Endodermal cell (in vitro differentiated cells): Measurements from ENCODE around the gene ELMO1. TPM values are rescaled to one million over a fixed set of nuclear protein-coding genes. Genes with fewer than 3 reads are reported as not detected.

Experiments
- DNase-seq: peaks from one replicate; pipeline ENCODE4 v3.0.0-alpha.2; 2017
- H3K27ac ChIP-seq: 2 replicates; pipeline ENCODE4 v1.5.1; 2013; ENCODE audit warnings: mild to moderate bottlenecking, low read depth, low read length, moderate library complexity
- H3K27me3 ChIP-seq: 2 replicates; pipeline ENCODE4 v1.6.1; 2013; ENCODE audit warnings: mild to moderate bottlenecking, low read length, moderate library complexity; ENCODE audit not compliant: insufficient read depth, control insufficient read depth, poor library complexity, severe bottlenecking
- H3K36me3 ChIP-seq: 2 replicates; pipeline ENCODE4 v1.7.0; 2013; ENCODE audit warnings: mild to moderate bottlenecking, low read length, moderate library complexity; ENCODE audit not compliant: control insufficient read depth, insufficient read depth
- H3K4me1 ChIP-seq: one replicate; pipeline ENCODE4 v1.7.0; 2013; ENCODE audit warnings: low read length; ENCODE audit not compliant: control insufficient read depth, insufficient read depth
- H3K4me3 ChIP-seq: 2 replicates; pipeline ENCODE4 v1.5.1; 2013; ENCODE audit warnings: mild to moderate bottlenecking, low read length, moderate library complexity
- H3K9ac ChIP-seq: 2 replicates; pipeline ENCODE4 v1.6.1; 2013; ENCODE audit warnings: mild to moderate bottlenecking, low read length, moderate library complexity; ENCODE audit not compliant: poor library complexity, severe bottlenecking; ENCODE audit errors: extremely low read depth
- H3K9me3 ChIP-seq: 2 replicates; pipeline ENCODE4 v1.6.1; 2013; ENCODE audit warnings: mild to moderate bottlenecking, low read length, moderate library complexity; ENCODE audit not compliant: control insufficient read depth
- H3K27ac Mint-ChIP-seq: 2 replicates; pipeline ENCODE4 v1.8.0; 2020; ENCODE audit warnings: mixed read lengths
- H3K27me3 Mint-ChIP-seq: 2 replicates; pipeline ENCODE4 v1.8.0; 2021; ENCODE audit warnings: mild to moderate bottlenecking, mixed read lengths; ENCODE audit not compliant: insufficient read depth
- H3K36me3 Mint-ChIP-seq: 2 replicates; pipeline ENCODE4 v1.8.0; 2020; ENCODE audit warnings: low read depth, mixed read lengths
- H3K4me1 Mint-ChIP-seq: 2 replicates; pipeline ENCODE4 v1.8.0; 2020; ENCODE audit warnings: mixed read lengths
- H3K4me3 Mint-ChIP-seq: 2 replicates; pipeline ENCODE4 v1.8.0; 2020; ENCODE audit warnings: mild to moderate bottlenecking, moderate library complexity, mixed read lengths
- H3K9me3 Mint-ChIP-seq: 2 replicates; pipeline ENCODE4 v1.8.0; 2020; ENCODE audit warnings: mild to moderate bottlenecking, mixed read lengths
- WGBS, 2 experiments: methylation state at CpG; one replicate each; pipeline versions ENCODE4 v1.1.5 to v1.1.7; 2013; ENCODE audit warnings: missing lambda C conversion rate in 2 of 2, mixed read lengths in 1 of 2; ENCODE audit not compliant: insufficient coverage in 1 of 2, insufficient read length in 1 of 2; 5-methylcytosine and 5-hydroxymethylcytosine counted together
- total RNA-seq, 2 donors: library from RNA; stranded (reverse); fragmentation: NEBNext Ultra II Directional in 1 of 2; extraction: Animal tissue kit (Norgen Biotek cat#: 25700) in 1 of 2; gene quantifications; 2 replicates in 1 of 2; 3 replicates in 1 of 2; pipeline ENCODE4 v1.2.1, GENCODE V29; 2021
- TF ChIP-seq, protein P1 (sequence below): fragments of 200-600 bp; sonication (generic); conservative IDR thresholded peaks from 2 replicates; pipeline ENCODE4 v1.5.0; 2021; ENCODE audit warnings: antibody characterized with exemption, mild to moderate bottlenecking

The ELMO1 gene
- total RNA-seq, 2 donors from 2014 or later, result 120 to 131 TPM

DNA sequence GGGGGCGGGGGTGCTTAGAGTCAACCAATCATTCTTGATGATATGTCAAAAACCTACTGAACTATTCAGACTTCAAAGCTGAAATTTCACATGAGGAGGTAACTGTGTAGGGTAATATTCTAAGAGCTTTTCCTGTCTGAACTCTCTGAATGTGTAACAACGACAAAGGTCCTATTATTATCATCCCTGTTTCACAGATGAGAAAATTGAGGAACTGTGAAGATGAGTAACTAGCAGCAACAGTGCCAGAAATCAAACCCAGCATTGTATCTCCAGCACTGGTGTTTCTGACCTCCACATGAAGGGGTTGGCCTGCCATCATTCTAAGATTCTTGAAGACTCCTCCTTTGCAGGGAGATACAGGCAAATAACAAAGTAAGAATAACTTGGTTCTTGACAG lies 429.7 kb downstream of the ELMO1 start:
- no peaks in the 10 kb centered on the region for H3K27me3 Mint-ChIP-seq
- no peak overlapping the region for H3K4me3 Mint-ChIP-seq
- H3K27me3 ChIP-seq, result no peaks in the 10 kb centered on the region
- peaks cover 26% of the 10 kb centered on the region for H3K4me1 Mint-ChIP-seq
- peaks cover 3% of the 10 kb centered on the region for H3K4me1 ChIP-seq
- no peak overlapping the region for H3K27ac Mint-ChIP-seq
- H3K36me3 ChIP-seq, result peaks cover 4% of the 10 kb centered on the region
- H3K9me3 ChIP-seq, result no peaks in the 10 kb centered on the region
- no peak overlapping the region for H3K4me3 ChIP-seq
- TF ChIP-seq, protein P1, sequence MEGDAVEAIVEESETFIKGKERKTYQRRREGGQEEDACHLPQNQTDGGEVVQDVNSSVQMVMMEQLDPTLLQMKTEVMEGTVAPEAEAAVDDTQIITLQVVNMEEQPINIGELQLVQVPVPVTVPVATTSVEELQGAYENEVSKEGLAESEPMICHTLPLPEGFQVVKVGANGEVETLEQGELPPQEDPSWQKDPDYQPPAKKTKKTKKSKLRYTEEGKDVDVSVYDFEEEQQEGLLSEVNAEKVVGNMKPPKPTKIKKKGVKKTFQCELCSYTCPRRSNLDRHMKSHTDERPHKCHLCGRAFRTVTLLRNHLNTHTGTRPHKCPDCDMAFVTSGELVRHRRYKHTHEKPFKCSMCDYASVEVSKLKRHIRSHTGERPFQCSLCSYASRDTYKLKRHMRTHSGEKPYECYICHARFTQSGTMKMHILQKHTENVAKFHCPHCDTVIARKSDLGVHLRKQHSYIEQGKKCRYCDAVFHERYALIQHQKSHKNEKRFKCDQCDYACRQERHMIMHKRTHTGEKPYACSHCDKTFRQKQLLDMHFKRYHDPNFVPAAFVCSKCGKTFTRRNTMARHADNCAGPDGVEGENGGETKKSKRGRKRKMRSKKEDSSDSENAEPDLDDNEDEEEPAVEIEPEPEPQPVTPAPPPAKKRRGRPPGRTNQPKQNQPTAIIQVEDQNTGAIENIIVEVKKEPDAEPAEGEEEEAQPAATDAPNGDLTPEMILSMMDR, result no peak
- WGBS, 2 experiments, result 100% methylated on average over 1 to 2 of the region's 2 CpGs
- DNase-seq, result peak; percentile 7
- H3K27ac ChIP-seq, result no peak overlapping the region
- H3K36me3 Mint-ChIP-seq, result peaks cover 11% of the 10 kb centered on the region
- H3K9ac ChIP-seq, result no peak overlapping the region
- no peaks in the 10 kb centered on the region for H3K9me3 Mint-ChIP-seq

DNA sequence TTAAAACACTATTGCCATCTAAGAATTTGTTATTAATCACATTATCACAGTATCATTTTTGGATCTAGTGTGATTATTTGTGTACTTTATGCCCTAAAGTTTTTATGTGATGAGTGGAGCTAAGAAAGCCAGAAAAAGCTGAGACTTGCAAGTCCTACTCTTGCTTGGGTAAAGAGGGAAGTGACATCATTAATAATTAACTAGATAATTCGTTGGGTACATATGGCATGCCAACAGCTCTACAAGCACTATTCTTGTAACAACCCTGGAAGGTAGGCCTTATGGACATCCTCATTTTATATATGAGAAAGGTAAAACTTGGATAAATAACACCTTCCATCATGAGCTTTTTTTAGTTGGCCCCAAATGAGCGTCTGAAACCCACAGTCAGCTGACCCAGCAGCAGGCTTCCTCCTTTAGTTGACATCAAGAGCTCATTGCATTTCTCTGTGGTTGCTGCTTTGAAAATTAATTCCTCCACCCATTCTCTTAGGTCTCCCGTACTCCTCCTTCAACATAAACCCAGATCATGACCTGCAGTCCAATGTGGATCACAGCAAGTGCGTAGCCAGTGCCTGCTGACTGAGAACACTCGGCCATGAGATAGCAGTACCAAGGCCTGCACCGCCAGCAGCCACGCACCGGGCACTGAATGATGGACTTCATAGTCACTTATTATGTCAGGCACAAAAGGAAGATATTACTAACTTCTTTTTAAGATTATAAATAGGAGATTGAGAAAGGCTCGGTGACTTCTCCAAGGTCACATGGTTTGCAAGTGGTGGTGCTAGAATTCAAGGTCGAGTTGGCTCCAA lies 432.4 kb downstream of the ELMO1 start:
- TF ChIP-seq, protein P1, result no peak
- Histone ChIP-seq H3K9ac (no peak overlapping the region), H3K4me1 (peaks cover 3% of the 10 kb centered on the region), H3K27ac (no peak overlapping the region), H3K4me3 (no peak overlapping the region), H3K27me3 (no peaks in the 10 kb centered on the region), H3K36me3 (peaks cover 25% of the 10 kb centered on the region), H3K9me3 (no peaks in the 10 kb centered on the region)
- Mint-ChIP-seq H3K4me1 (peaks cover 23% of the 10 kb centered on the region), H3K4me3 (no peak overlapping the region), H3K27ac (no peak overlapping the region), H3K9me3 (no peaks in the 10 kb centered on the region), H3K27me3 (no peaks in the 10 kb centered on the region), H3K36me3 (peaks cover 29% of the 10 kb centered on the region)
- 95 to 96% methylated on average over 4 to 10 of the region's 10 CpGs for WGBS, 2 experiments
- peak; percentile 46 for DNase-seq

DNA sequence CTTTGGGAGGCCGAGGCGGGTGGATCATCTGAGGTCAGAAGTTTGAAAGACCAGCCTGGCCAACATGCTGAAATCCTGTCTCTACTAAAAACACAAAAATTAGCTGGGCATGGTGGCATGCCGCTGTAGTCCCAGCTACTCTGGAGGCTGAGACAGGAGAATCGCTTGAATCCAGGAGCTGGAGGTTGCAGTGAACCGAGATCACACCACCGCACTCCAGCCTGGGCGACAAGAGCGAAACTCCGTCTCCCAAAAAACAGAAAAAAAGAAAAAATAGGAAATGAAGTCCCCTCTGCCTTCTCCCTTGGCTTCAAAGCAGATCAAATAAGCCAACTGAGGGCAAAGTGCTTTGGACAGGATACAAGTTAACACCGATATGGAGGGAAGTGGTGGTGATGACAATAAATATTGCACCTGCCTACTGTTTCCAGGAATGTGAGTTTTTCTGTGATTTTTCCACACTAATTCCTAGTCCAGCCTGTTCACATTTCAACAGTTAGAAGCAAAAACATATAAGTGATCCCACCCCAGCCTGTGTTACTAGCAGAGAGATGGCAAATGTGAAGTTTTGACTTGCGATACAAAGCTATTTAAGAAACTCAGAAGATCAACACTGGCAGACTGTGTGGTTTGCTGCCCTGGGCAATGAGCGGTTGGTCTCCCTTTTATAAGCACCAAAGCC lies 433.2 kb downstream of the ELMO1 start:
- peaks cover 20% of the 10 kb centered on the region for H3K4me1 Mint-ChIP-seq
- DNase-seq, result no peak
- no peaks in the 10 kb centered on the region for H3K27me3 Mint-ChIP-seq
- Histone ChIP-seq H3K27ac (no peak overlapping the region), H3K4me3 (no peak overlapping the region), H3K27me3 (no peaks in the 10 kb centered on the region), H3K9me3 (no peaks in the 10 kb centered on the region), H3K9ac (no peak overlapping the region), H3K36me3 (peaks cover 33% of the 10 kb centered on the region), H3K4me1 (peaks cover 3% of the 10 kb centered on the region)
- TF ChIP-seq, protein P1, result no peak
- no peak overlapping the region for H3K4me3 Mint-ChIP-seq
- H3K36me3 Mint-ChIP-seq, result peaks cover 34% of the 10 kb centered on the region
- 96% methylated on average over 9 to 12 of the region's 12 CpGs for WGBS, 2 experiments
- H3K27ac Mint-ChIP-seq, result no peak overlapping the region
- no peaks in the 10 kb centered on the region for H3K9me3 Mint-ChIP-seq
